Lower leg skin (tissue), 4 donors: Measurements from ENCODE around the gene PTPRT. TPM values are rescaled to one million over a fixed set of nuclear protein-coding genes. Genes with fewer than 3 reads are reported as not detected.

ENCODE experiments used
- DNase-seq, 2 donors: peaks; one replicate each; pipeline ENCODE4 v3.0.0-alpha.2; 2019; ENCODE audit warnings: low spot score in 2 of 2
- H3K4me3 ChIP-seq: fragments of 200-600 bp; sonication (generic); 2 replicates; pipeline ENCODE4 v1.5.1; 2017; ENCODE audit warnings: mild to moderate bottlenecking, low read depth; ENCODE audit not compliant: poor library complexity, severe bottlenecking
- CTCF ChIP-seq, 3 donors: fragments of 450-650 bp; IDR thresholded peaks; one replicate each; pipeline ENCODE4 v1.5.1; 2016; ENCODE audit warnings: antibody characterized with exemption in 3 of 3, mild to moderate bottlenecking in 3 of 3, moderate library complexity in 2 of 3
- POLR2A ChIP-seq, 2 donors: fragments of 450-650 bp; IDR thresholded peaks; one replicate each; pipeline ENCODE4 v1.6.1; 2016 to 2017; ENCODE audit warnings: antibody characterized with exemption in 2 of 2, mild to moderate bottlenecking in 1 of 2, moderate library complexity in 1 of 2
- WGBS, 2 donors: methylation state at CpG; one replicate each; pipeline ENCODE4 v1.1.5; 2018; 5-methylcytosine and 5-hydroxymethylcytosine counted together
- intact Hi-C: fragments of 100-400 bp; cut with DNase I; formaldehyde crosslinking; loops from one replicate; pipeline ENCODE4 v1.15.0; 2023; ENCODE audit warnings: low total_unique reads
- total RNA-seq, 4 donors: library from RNA; depleted of rRNA; stranded (reverse); fragments of >200 nt; gene quantifications; one replicate each; pipeline ENCODE4 v1.1.0, GENCODE V29; 2016

Gene PTPRT
- total RNA-seq, 4 donors from 2014 or later: 0.34 to 1.4 (median 0.95) TPM

- no peak for DNase-seq
- 44 to 70% methylated on average over 5 of the region's 5 CpGs for WGBS, 2 donors
- H3K4me3 ChIP-seq: no peak overlapping the region
- intact Hi-C loops: no loop called here
- TF ChIP-seq POLR2A (IDR thresholded peaks at IDR 0.05) (no peak), CTCF (IDR thresholded peaks at IDR 0.05) (no peak)
Observed at GRCh38 chr20:43007525-43007924, 182.2 kb downstream of the PTPRT start.

- no peak for TF ChIP-seq POLR2A (IDR thresholded peaks at IDR 0.05)
- TF ChIP-seq CTCF (IDR thresholded peaks at IDR 0.05): no peak
- no peak for DNase-seq
- 68 to 75% methylated on average over 5 of the region's 5 CpGs for WGBS, 2 donors
- H3K4me3 ChIP-seq: no peak overlapping the region
- intact Hi-C loops: no loop called here
Observed at GRCh38 chr20:43006651-43007375, 182.9 kb downstream of the PTPRT start.

- WGBS, 2 donors: 53 to 61% methylated on average over 6 of the region's 6 CpGs
- intact Hi-C loops: no loop called here
- no peak for TF ChIP-seq POLR2A (IDR thresholded peaks at IDR 0.05)
- TF ChIP-seq CTCF (IDR thresholded peaks at IDR 0.05): no peak
- no peak overlapping the region for H3K4me3 ChIP-seq
- DNase-seq: no peak
Observed at GRCh38 chr20:43003318-43003944, 186.3 kb downstream of the PTPRT start.

- 69 to 74% methylated on average over 2 of the region's 2 CpGs for WGBS, 2 donors
- no peak overlapping the region for H3K4me3 ChIP-seq
- TF ChIP-seq CTCF (IDR thresholded peaks at IDR 0.05) (no peak), POLR2A (IDR thresholded peaks at IDR 0.05) (no peak)
- intact Hi-C loops: no loop called here
- DNase-seq: no peak
Observed at GRCh38 chr20:42996141-42996540, 193.6 kb downstream of the PTPRT start.

GRCh38 chr20:42988319-42988718, 201.4 kb downstream of the PTPRT start:
- WGBS, 2 donors: 75 to 88% methylated on average over 5 of the region's 5 CpGs
- intact Hi-C loops: no loop called here
- H3K4me3 ChIP-seq: no peak overlapping the region
- TF ChIP-seq CTCF (IDR thresholded peaks at IDR 0.05) (no peak), POLR2A (IDR thresholded peaks at IDR 0.05) (no peak)
- no peak for DNase-seq
